Measurements from ENCODE around the gene OXCT2. TPM values are rescaled to one million over a fixed set of nuclear protein-coding genes. Genes with fewer than 3 reads are reported as not detected.

Gene OXCT2
- total RNA-seq, 1 experiment from 2014 or later, result 2.3 TPM

DNA sequence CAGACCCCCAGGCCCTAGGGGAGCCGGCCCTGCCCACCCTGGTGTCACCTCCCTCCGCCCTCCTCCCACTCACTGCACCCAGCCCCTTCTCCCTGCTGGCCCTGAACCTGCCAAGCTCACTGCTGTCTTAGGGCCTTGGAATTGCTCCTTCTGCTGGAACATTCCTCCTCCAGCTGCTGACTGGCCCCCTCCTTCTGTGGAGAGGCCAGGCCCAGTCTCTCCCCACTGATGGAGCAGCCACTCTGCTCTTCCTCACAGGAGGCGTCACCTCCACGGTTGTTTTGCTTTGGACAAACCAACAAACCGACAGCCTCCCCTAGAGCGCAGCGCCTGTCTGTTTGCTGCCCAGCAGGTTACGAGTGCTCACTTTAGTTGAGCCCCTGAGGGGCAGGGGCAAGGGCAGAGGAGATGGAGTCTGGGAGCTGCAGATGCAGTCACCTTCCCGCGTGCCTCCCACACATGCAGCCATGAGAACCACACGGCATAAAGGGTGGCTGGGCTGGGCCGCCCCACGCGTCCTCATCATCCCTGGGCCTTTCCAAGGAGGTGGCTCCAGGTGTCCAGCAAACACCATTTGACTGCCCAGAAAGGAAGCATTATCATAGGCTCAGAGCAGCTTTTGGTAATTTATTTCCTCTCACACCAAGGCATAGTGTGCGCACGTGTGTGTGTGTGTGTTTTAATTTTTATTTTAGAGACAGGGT lies 9.4 kb downstream of the OXCT2 start:
- TF ChIP-seq NR2C2 (CRISPR knock-in tag; IDR thresholded peaks at IDR 0.05) (no peak), PRRX2 (CRISPR knock-in tag; IDR thresholded peaks at IDR 0.05) (no peak), ZNF232 (CRISPR knock-in tag; IDR thresholded peaks at IDR 0.05) (no peak)
- no peak for ATAC-seq
- Mint-ChIP-seq H3K4me3 (no peak overlapping the region), H3K4me1 (no peaks in the 10 kb centered on the region), H3K27me3 (ENCODE audit: low read depth) (peaks cover 2% of the 10 kb centered on the region; the same call in 1 of the 2 replicates), H3K36me3 (peaks cover 23% of the 10 kb centered on the region), H3K9me3 (peaks cover 7% of the 10 kb centered on the region; the same call in 1 of the 2 replicates), H3K27ac (no peak overlapping the region)
- ChIA-PET CTCF (no interaction called here), POLR2A (no interaction called here)
- DNase-seq (ENCODE audit: low spot score), result no peak

DNA sequence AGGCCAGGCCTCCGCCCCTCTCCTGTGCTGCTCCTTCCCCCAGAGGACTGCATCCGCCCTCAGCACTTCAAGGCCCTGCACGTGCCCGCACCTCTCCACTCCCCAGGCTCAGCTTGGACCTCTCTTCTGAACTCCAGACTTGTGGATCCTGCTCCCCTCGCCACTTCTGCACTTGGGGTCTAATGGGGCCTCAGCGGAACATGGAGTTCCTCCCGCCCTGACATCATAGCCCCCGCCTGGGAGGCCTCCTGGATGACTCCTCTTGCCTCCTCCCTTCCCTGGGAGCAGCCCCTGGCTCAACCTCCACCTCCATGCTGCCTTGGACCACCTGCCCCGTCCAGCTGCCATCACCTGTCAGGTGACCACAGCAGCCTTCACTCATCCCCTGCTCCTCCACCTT lies 10.1 kb downstream of the OXCT2 start:
- DNase-seq (ENCODE audit: low spot score), result no peak
- no peaks in the 10 kb centered on the region for H3K4me1 Mint-ChIP-seq
- no peak overlapping the region for H3K4me3 Mint-ChIP-seq
- ChIA-PET POLR2A (no interaction called here), CTCF (no interaction called here)
- no peak overlapping the region for H3K27ac Mint-ChIP-seq
- H3K36me3 Mint-ChIP-seq, result peaks cover 25% of the 10 kb centered on the region
- H3K9me3 Mint-ChIP-seq, result peaks cover 7% of the 10 kb centered on the region; the same call in 1 of the 2 replicates
- H3K27me3 Mint-ChIP-seq (ENCODE audit: low read depth), result peaks cover 2% of the 10 kb centered on the region; the same call in 1 of the 2 replicates
- no peak for TF ChIP-seq HMGA2 (CRISPR knock-in tag; IDR thresholded peaks at IDR 0.05)
- TF ChIP-seq, protein P1, sequence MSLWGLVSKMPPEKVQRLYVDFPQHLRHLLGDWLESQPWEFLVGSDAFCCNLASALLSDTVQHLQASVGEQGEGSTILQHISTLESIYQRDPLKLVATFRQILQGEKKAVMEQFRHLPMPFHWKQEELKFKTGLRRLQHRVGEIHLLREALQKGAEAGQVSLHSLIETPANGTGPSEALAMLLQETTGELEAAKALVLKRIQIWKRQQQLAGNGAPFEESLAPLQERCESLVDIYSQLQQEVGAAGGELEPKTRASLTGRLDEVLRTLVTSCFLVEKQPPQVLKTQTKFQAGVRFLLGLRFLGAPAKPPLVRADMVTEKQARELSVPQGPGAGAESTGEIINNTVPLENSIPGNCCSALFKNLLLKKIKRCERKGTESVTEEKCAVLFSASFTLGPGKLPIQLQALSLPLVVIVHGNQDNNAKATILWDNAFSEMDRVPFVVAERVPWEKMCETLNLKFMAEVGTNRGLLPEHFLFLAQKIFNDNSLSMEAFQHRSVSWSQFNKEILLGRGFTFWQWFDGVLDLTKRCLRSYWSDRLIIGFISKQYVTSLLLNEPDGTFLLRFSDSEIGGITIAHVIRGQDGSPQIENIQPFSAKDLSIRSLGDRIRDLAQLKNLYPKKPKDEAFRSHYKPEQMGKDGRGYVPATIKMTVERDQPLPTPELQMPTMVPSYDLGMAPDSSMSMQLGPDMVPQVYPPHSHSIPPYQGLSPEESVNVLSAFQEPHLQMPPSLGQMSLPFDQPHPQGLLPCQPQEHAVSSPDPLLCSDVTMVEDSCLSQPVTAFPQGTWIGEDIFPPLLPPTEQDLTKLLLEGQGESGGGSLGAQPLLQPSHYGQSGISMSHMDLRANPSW (CRISPR knock-in tag; conservative IDR thresholded peaks at IDR 0.05; ENCODE audit: low read depth), result no peak
- no peak for TF ChIP-seq TEAD4 (CRISPR knock-in tag; IDR thresholded peaks at IDR 0.05)
- TF ChIP-seq TP53 (CRISPR knock-in tag; IDR thresholded peaks at IDR 0.05), result no peak
- no peak for TF ChIP-seq ZNF671 (CRISPR knock-in tag; IDR thresholded peaks at IDR 0.05)
- TF ChIP-seq, protein P2, sequence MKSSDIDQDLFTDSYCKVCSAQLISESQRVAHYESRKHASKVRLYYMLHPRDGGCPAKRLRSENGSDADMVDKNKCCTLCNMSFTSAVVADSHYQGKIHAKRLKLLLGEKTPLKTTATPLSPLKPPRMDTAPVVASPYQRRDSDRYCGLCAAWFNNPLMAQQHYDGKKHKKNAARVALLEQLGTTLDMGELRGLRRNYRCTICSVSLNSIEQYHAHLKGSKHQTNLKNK (CRISPR knock-in tag; IDR thresholded peaks at IDR 0.05), result no peak
- TF ChIP-seq, protein P3, sequence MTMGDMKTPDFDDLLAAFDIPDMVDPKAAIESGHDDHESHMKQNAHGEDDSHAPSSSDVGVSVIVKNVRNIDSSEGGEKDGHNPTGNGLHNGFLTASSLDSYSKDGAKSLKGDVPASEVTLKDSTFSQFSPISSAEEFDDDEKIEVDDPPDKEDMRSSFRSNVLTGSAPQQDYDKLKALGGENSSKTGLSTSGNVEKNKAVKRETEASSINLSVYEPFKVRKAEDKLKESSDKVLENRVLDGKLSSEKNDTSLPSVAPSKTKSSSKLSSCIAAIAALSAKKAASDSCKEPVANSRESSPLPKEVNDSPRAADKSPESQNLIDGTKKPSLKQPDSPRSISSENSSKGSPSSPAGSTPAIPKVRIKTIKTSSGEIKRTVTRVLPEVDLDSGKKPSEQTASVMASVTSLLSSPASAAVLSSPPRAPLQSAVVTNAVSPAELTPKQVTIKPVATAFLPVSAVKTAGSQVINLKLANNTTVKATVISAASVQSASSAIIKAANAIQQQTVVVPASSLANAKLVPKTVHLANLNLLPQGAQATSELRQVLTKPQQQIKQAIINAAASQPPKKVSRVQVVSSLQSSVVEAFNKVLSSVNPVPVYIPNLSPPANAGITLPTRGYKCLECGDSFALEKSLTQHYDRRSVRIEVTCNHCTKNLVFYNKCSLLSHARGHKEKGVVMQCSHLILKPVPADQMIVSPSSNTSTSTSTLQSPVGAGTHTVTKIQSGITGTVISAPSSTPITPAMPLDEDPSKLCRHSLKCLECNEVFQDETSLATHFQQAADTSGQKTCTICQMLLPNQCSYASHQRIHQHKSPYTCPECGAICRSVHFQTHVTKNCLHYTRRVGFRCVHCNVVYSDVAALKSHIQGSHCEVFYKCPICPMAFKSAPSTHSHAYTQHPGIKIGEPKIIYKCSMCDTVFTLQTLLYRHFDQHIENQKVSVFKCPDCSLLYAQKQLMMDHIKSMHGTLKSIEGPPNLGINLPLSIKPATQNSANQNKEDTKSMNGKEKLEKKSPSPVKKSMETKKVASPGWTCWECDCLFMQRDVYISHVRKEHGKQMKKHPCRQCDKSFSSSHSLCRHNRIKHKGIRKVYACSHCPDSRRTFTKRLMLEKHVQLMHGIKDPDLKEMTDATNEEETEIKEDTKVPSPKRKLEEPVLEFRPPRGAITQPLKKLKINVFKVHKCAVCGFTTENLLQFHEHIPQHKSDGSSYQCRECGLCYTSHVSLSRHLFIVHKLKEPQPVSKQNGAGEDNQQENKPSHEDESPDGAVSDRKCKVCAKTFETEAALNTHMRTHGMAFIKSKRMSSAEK (CRISPR knock-in tag; IDR thresholded peaks at IDR 0.05; ENCODE audit: borderline replicate concordance), result no peak
- TF ChIP-seq CREM (CRISPR knock-in tag; IDR thresholded peaks at IDR 0.05), result no peak
- TF ChIP-seq, protein P4, sequence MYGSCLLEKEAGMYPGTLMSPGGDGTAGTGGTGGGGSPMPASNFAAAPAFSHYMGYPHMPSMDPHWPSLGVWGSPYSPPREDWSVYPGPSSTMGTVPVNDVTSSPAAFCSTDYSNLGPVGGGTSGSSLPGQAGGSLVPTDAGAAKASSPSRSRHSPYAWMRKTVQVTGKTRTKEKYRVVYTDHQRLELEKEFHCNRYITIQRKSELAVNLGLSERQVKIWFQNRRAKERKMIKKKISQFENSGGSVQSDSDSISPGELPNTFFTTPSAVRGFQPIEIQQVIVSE (CRISPR knock-in tag; IDR thresholded peaks at IDR 0.05; ENCODE audit: borderline replicate concordance), result no peak
- TF ChIP-seq ZNF423 (CRISPR knock-in tag; IDR thresholded peaks at IDR 0.05), result no peak
- TF ChIP-seq, protein P5, sequence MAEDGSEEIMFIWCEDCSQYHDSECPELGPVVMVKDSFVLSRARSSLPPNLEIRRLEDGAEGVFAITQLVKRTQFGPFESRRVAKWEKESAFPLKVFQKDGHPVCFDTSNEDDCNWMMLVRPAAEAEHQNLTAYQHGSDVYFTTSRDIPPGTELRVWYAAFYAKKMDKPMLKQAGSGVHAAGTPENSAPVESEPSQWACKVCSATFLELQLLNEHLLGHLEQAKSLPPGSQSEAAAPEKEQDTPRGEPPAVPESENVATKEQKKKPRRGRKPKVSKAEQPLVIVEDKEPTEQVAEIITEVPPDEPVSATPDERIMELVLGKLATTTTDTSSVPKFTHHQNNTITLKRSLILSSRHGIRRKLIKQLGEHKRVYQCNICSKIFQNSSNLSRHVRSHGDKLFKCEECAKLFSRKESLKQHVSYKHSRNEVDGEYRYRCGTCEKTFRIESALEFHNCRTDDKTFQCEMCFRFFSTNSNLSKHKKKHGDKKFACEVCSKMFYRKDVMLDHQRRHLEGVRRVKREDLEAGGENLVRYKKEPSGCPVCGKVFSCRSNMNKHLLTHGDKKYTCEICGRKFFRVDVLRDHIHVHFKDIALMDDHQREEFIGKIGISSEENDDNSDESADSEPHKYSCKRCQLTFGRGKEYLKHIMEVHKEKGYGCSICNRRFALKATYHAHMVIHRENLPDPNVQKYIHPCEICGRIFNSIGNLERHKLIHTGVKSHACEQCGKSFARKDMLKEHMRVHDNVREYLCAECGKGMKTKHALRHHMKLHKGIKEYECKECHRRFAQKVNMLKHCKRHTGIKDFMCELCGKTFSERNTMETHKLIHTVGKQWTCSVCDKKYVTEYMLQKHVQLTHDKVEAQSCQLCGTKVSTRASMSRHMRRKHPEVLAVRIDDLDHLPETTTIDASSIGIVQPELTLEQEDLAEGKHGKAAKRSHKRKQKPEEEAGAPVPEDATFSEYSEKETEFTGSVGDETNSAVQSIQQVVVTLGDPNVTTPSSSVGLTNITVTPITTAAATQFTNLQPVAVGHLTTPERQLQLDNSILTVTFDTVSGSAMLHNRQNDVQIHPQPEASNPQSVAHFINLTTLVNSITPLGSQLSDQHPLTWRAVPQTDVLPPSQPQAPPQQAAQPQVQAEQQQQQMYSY (CRISPR knock-in tag; IDR thresholded peaks at IDR 0.05), result no peak
- TF ChIP-seq, protein P6, sequence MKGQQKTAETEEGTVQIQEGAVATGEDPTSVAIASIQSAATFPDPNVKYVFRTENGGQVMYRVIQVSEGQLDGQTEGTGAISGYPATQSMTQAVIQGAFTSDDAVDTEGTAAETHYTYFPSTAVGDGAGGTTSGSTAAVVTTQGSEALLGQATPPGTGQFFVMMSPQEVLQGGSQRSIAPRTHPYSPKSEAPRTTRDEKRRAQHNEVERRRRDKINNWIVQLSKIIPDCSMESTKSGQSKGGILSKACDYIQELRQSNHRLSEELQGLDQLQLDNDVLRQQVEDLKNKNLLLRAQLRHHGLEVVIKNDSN (CRISPR knock-in tag; IDR thresholded peaks at IDR 0.05), result no peak
- no peak for TF ChIP-seq GABPB1 (CRISPR knock-in tag; IDR thresholded peaks at IDR 0.05)
- TF ChIP-seq, protein P7, sequence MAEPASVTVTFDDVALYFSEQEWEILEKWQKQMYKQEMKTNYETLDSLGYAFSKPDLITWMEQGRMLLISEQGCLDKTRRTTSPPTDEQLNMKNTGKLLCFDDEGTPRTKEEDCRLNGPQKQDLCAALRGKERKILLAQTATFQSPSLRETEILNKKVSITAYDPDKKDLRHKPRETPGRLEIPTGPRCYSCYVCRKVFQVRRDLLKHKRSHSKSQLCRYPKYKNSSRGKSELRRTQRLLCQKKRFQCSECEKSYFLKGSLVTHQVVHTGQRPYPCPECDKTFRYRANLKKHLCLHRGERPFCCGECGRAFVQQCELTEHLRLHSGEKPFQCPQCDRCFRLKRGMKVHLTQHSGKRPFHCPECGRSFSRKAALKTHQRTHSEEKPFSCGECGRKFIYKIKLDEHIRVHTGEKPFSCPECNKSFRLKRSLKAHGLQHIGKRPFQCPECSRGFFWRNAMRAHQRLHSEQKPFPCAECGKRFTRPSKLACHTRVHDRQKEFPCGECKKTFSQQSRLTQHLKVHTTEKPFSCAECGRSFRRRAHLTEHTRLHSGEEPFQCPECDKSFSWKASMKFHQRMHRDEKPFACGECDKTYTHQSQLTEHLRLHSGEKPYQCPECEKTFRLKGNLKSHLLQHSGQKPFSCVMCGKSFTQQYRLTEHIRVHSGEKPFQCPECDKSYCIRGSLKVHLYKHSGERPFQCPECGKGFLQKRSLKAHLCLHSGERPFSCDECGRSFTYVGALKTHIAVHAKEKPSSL (CRISPR knock-in tag; conservative IDR thresholded peaks at IDR 0.05), result no peak
- TF ChIP-seq NR1H2 (CRISPR knock-in tag; IDR thresholded peaks at IDR 0.05), result no peak
- no peak for TF ChIP-seq CBFB (CRISPR knock-in tag; IDR thresholded peaks at IDR 0.05; ENCODE audit: low read depth)
- ATAC-seq, result no peak
